ENCODE measurements around the gene STAG2. TPM values are rescaled to one million over a fixed set of nuclear protein-coding genes. Genes with fewer than 3 reads are reported as not detected.
"Not testable (repeated sequence)": the region's sequence is repeated elsewhere in the genome, so short reads cannot be mapped to it uniquely, and the experiment has no call there.

The STAG2 gene
- total RNA-seq, 1 experiment from 2014 or later = 66.3 TPM

GRCh38 chrX:124104512-124104911 lies 143.0 kb downstream of the STAG2 start:
- RAD21 ChIA-PET (ENCODE audit: low non-redundant PET in 1 of 2, low total read pairs in 2 of 2, uncharacterized antibody in 2 of 2, unreplicated experiment in 2 of 2); intact Hi-C loops (cut with micrococcal nuclease); H3K4me1 ChIP-seq (ENCODE audit: control insufficient read depth in 1 of 2, insufficient read depth in 2 of 2, low read length in 2 of 2); H3K79me2 ChIP-seq (ENCODE audit: insufficient read depth, low read length); H3K27me3 ChIP-seq (ENCODE audit: insufficient read depth, low read length); BruUV-seq (replicated peaks); DNase-seq (ENCODE audit: low read depth, low spot score); H3K9ac ChIP-seq (ENCODE audit: low read length); H2AFZ ChIP-seq (ENCODE audit: low read depth, low read length, poor library complexity, severe bottlenecking); H3K4me3 ChIP-seq (replicated peaks in 1 of 2; ENCODE audit: low read depth in 1 of 2, low read length in 2 of 2); POLR2A ChIA-PET; ATAC-seq; CTCF ChIA-PET; H3K36me3 ChIP-seq (ENCODE audit: control insufficient read depth in 1 of 2, insufficient read depth in 2 of 2, low read length in 2 of 2); H4K20me1 ChIP-seq (ENCODE audit: insufficient read depth); H3K9me2 ChIP-seq (ENCODE audit: insufficient read depth); H3K9me3 ChIP-seq (ENCODE audit: control insufficient read depth in 1 of 2, insufficient read depth in 1 of 2, low read depth in 1 of 2, low read length in 2 of 2); H3K4me2 ChIP-seq (ENCODE audit: low read length); H3K27ac ChIP-seq (ENCODE audit: low read depth, low read length): not testable (repeated sequence)

- Histone ChIP-seq H3K36me3 (ENCODE audit: control insufficient read depth in 1 of 2, insufficient read depth in 2 of 2, low read length in 2 of 2) (no peaks in the 10 kb centered on the region), H3K4me3 (replicated peaks in 1 of 2; ENCODE audit: low read depth in 1 of 2, low read length in 2 of 2) (no peak overlapping the region), H3K27ac (ENCODE audit: low read depth, low read length) (no peak overlapping the region), H2AFZ (ENCODE audit: low read depth, low read length, poor library complexity, severe bottlenecking) (no peak overlapping the region), H3K9ac (ENCODE audit: low read length) (no peak overlapping the region), H3K27me3 (ENCODE audit: insufficient read depth, low read length) (no peaks in the 10 kb centered on the region), H3K9me2 (ENCODE audit: insufficient read depth) (no peaks in the 10 kb centered on the region), H3K4me2 (ENCODE audit: low read length) (no peak overlapping the region), H4K20me1 (ENCODE audit: insufficient read depth) (no peaks in the 10 kb centered on the region), H3K79me2 (ENCODE audit: insufficient read depth, low read length) (no peaks in the 10 kb centered on the region), H3K4me1 (ENCODE audit: control insufficient read depth in 1 of 2, insufficient read depth in 2 of 2, low read length in 2 of 2) (no peaks in the 10 kb centered on the region), H3K9me3 (ENCODE audit: control insufficient read depth in 1 of 2, insufficient read depth in 1 of 2, low read depth in 1 of 2, low read length in 2 of 2) (no peaks in the 10 kb centered on the region)
- ChIA-PET RAD21 (ENCODE audit: low non-redundant PET in 1 of 2, low total read pairs in 2 of 2, uncharacterized antibody in 2 of 2, unreplicated experiment in 2 of 2) (no interaction called here), POLR2A (no interaction called here), CTCF (no interaction called here)
- intact Hi-C loops (cut with micrococcal nuclease) = no loop called here
- ATAC-seq (no peak), DNase-seq (ENCODE audit: low read depth, low spot score) (no peak)
- BruUV-seq (replicated peaks) = no TSS peak
- TF ChIP-seq, protein P1, sequence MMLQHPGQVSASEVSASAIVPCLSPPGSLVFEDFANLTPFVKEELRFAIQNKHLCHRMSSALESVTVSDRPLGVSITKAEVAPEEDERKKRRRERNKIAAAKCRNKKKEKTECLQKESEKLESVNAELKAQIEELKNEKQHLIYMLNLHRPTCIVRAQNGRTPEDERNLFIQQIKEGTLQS (IDR thresholded peaks at IDR 0.05) = no peak
- TF ChIP-seq RAD21 (IDR thresholded peaks at IDR 0.05; ENCODE audit: low read depth) = no peak
- TF ChIP-seq EGR1 (IDR thresholded peaks at IDR 0.05; ENCODE audit: low read depth) = no peak
- no peak for TF ChIP-seq POLR2AphosphoS5 (IDR thresholded peaks at IDR 0.05; ENCODE audit: low read depth, low read length)
- no peak for TF ChIP-seq FOSL1 (IDR thresholded peaks at IDR 0.05; ENCODE audit: low read depth)
- TF ChIP-seq ELF1 (IDR thresholded peaks at IDR 0.05; ENCODE audit: borderline replicate concordance, low read depth) = no peak
- TF ChIP-seq POLR2A (IDR thresholded peaks at IDR 0.05; ENCODE audit: borderline replicate concordance, extremely low read depth, insufficient read depth, insufficient read length) = no peak
- TF ChIP-seq, protein P2, sequence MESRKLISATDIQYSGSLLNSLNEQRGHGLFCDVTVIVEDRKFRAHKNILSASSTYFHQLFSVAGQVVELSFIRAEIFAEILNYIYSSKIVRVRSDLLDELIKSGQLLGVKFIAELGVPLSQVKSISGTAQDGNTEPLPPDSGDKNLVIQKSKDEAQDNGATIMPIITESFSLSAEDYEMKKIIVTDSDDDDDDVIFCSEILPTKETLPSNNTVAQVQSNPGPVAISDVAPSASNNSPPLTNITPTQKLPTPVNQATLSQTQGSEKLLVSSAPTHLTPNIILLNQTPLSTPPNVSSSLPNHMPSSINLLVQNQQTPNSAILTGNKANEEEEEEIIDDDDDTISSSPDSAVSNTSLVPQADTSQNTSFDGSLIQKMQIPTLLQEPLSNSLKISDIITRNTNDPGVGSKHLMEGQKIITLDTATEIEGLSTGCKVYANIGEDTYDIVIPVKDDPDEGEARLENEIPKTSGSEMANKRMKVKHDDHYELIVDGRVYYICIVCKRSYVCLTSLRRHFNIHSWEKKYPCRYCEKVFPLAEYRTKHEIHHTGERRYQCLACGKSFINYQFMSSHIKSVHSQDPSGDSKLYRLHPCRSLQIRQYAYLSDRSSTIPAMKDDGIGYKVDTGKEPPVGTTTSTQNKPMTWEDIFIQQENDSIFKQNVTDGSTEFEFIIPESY (IDR thresholded peaks at IDR 0.05; ENCODE audit: extremely low read depth, insufficient replicate concordance, low read length) = no peak
- TF ChIP-seq JUND (IDR thresholded peaks at IDR 0.05) = no peak
- TF ChIP-seq, protein P3, sequence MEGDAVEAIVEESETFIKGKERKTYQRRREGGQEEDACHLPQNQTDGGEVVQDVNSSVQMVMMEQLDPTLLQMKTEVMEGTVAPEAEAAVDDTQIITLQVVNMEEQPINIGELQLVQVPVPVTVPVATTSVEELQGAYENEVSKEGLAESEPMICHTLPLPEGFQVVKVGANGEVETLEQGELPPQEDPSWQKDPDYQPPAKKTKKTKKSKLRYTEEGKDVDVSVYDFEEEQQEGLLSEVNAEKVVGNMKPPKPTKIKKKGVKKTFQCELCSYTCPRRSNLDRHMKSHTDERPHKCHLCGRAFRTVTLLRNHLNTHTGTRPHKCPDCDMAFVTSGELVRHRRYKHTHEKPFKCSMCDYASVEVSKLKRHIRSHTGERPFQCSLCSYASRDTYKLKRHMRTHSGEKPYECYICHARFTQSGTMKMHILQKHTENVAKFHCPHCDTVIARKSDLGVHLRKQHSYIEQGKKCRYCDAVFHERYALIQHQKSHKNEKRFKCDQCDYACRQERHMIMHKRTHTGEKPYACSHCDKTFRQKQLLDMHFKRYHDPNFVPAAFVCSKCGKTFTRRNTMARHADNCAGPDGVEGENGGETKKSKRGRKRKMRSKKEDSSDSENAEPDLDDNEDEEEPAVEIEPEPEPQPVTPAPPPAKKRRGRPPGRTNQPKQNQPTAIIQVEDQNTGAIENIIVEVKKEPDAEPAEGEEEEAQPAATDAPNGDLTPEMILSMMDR (IDR thresholded peaks at IDR 0.05 in 2 of 3, conservative IDR thresholded peaks at IDR 0.05 in 1 of 3; ENCODE audit: borderline replicate concordance in 1 of 3, insufficient read depth in 1 of 3, low read depth in 2 of 3, low read length in 2 of 3) = no peak
- no peak for TF ChIP-seq SIN3A (IDR thresholded peaks at IDR 0.05; ENCODE audit: low read depth)
- no peak for TF ChIP-seq EZH2phosphoT487 (IDR thresholded peaks at IDR 0.05; ENCODE audit: borderline replicate concordance)
- TF ChIP-seq ZFX (IDR thresholded peaks at IDR 0.05) = no peak
- no peak for TF ChIP-seq SRF (IDR thresholded peaks at IDR 0.05; ENCODE audit: low read depth)
- no peak for TF ChIP-seq SP1 (IDR thresholded peaks at IDR 0.05; ENCODE audit: low read depth)
Measured at GRCh38 chrX:124113621-124114600, 152.4 kb downstream of the STAG2 start.

Measured in HCT116 (cell line).